ENCODE results near the gene MSANTD1.

Gene MSANTD1

GRCh38 chr4:3217266-3217665 lies 31.7 kb upstream of the MSANTD1 start:
- DNase-seq (ENCODE audit: low spot score): no peak

GRCh38 chr4:3217771-3218170 lies 31.2 kb upstream of the MSANTD1 start:
- no peak for DNase-seq (ENCODE audit: low spot score)

GRCh38 chr4:3218824-3219760 lies 29.9 kb upstream of the MSANTD1 start:
- DNase-seq (ENCODE audit: low spot score): no peak

GRCh38 chr4:3219761-3220475 lies 29.0 kb upstream of the MSANTD1 start:
- no peak for DNase-seq (ENCODE audit: low spot score)

GRCh38 chr4:3220476-3221183 lies 28.3 kb upstream of the MSANTD1 start:
- no peak for DNase-seq (ENCODE audit: low spot score)

- no peak for DNase-seq (ENCODE audit: low spot score)
These were observed 27.8 kb upstream of the MSANTD1 start for GRCh38 chr4:3221184-3221494.

GRCh38 chr4:3221996-3222395 lies 27.0 kb upstream of the MSANTD1 start:
- no peak for DNase-seq (ENCODE audit: low spot score)

GRCh38 chr4:3223346-3223745 lies 25.6 kb upstream of the MSANTD1 start:
- DNase-seq (ENCODE audit: low spot score): no peak

GRCh38 chr4:3223956-3224748 lies 24.8 kb upstream of the MSANTD1 start:
- no peak for DNase-seq (ENCODE audit: low spot score)

GRCh38 chr4:3225071-3225850 lies 23.7 kb upstream of the MSANTD1 start:
- DNase-seq (ENCODE audit: low spot score): no peak

- no peak for DNase-seq (ENCODE audit: low spot score)
These were observed 23.0 kb upstream of the MSANTD1 start for GRCh38 chr4:3225936-3226335.

- no peak for DNase-seq (ENCODE audit: low spot score)
These were observed 22.5 kb upstream of the MSANTD1 start for GRCh38 chr4:3226467-3226866.

GRCh38 chr4:3226944-3227343 lies 22.0 kb upstream of the MSANTD1 start:
- no peak for DNase-seq (ENCODE audit: low spot score)

- DNase-seq (ENCODE audit: low spot score): no peak
These were observed 20.9 kb upstream of the MSANTD1 start for GRCh38 chr4:3227878-3228675.

- no peak for DNase-seq (ENCODE audit: low spot score)
These were observed 20.1 kb upstream of the MSANTD1 start for GRCh38 chr4:3228881-3229280.

GRCh38 chr4:3229328-3229727 lies 19.6 kb upstream of the MSANTD1 start:
- no peak for DNase-seq (ENCODE audit: low spot score)

- DNase-seq (ENCODE audit: low spot score): no peak
These were observed 19.0 kb upstream of the MSANTD1 start for GRCh38 chr4:3229964-3230363.

- DNase-seq (ENCODE audit: low spot score): no peak
These were observed 17.5 kb upstream of the MSANTD1 start for GRCh38 chr4:3231471-3231870.

GRCh38 chr4:3232001-3232400 lies 17.0 kb upstream of the MSANTD1 start:
- DNase-seq (ENCODE audit: low spot score): no peak

- DNase-seq (ENCODE audit: low spot score): no peak
These were observed 16.1 kb upstream of the MSANTD1 start for GRCh38 chr4:3232871-3233271.
